ENCODE results near the gene FZD2.
A peak's percentile ranks its signal among the peaks of the same experiment; 100 is the strongest.

Gene FZD2

GRCh38 chr17:44546671-44547606 lies 10.3 kb upstream of the FZD2 start:
- Histone ChIP-seq H3K27ac (ENCODE audit: low read length) (no peak overlapping the region), H3K4me1 (ENCODE audit: control insufficient read depth, insufficient read depth, low read length) (peaks cover 15% of the 10 kb centered on the region), H3K36me3 (ENCODE audit: control insufficient read depth, insufficient read depth, low read length) (no peaks in the 10 kb centered on the region), H3K27me3 (ENCODE audit: control insufficient read depth, insufficient read depth, low read length) (peaks cover 18% of the 10 kb centered on the region), H3K9me3 (ENCODE audit: control insufficient read depth, insufficient read depth, low read length) (no peaks in the 10 kb centered on the region), H3K4me3 (ENCODE audit: low read length) (no peak overlapping the region)
- no peak for DNase-seq (ENCODE audit: low read depth, low spot score)
- no CpG with 5 or more reads among the region's 4 CpGs for whole genome bisulfite sequencing (ENCODE audit: insufficient coverage, insufficient read length)

GRCh38 chr17:44547625-44548267 lies 9.5 kb upstream of the FZD2 start:
- Histone ChIP-seq H3K4me3 (ENCODE audit: low read length) (no peak overlapping the region), H3K4me1 (ENCODE audit: control insufficient read depth, insufficient read depth, low read length) (peaks cover 11% of the 10 kb centered on the region), H3K27me3 (ENCODE audit: control insufficient read depth, insufficient read depth, low read length) (peaks cover 15% of the 10 kb centered on the region; the same call in 1 of the 2 replicates), H3K9me3 (ENCODE audit: control insufficient read depth, insufficient read depth, low read length) (no peaks in the 10 kb centered on the region), H3K27ac (ENCODE audit: low read length) (no peak overlapping the region), H3K36me3 (ENCODE audit: control insufficient read depth, insufficient read depth, low read length) (no peaks in the 10 kb centered on the region)
- no peak for DNase-seq (ENCODE audit: low read depth, low spot score)
- no CpG with 5 or more reads among the region's 4 CpGs for WGBS (ENCODE audit: insufficient coverage, insufficient read length)

GRCh38 chr17:44548376-44549230 lies 8.7 kb upstream of the FZD2 start:
- Histone ChIP-seq H3K36me3 (ENCODE audit: control insufficient read depth, insufficient read depth, low read length) (no peaks in the 10 kb centered on the region), H3K27me3 (ENCODE audit: control insufficient read depth, insufficient read depth, low read length) (peaks cover 15% of the 10 kb centered on the region; the same call in 1 of the 2 replicates), H3K4me3 (ENCODE audit: low read length) (no peak overlapping the region), H3K27ac (ENCODE audit: low read length) (no peak overlapping the region), H3K9me3 (ENCODE audit: control insufficient read depth, insufficient read depth, low read length) (no peaks in the 10 kb centered on the region), H3K4me1 (ENCODE audit: control insufficient read depth, insufficient read depth, low read length) (peaks cover 9% of the 10 kb centered on the region)
- no CpG with 5 or more reads among the region's 3 CpGs for WGBS (ENCODE audit: insufficient coverage, insufficient read length)
- DNase-seq (ENCODE audit: low read depth, low spot score) = no peak

GRCh38 chr17:44549686-44550085 lies 7.6 kb upstream of the FZD2 start:
- no peak for DNase-seq (ENCODE audit: low read depth, low spot score)
- Histone ChIP-seq H3K4me3 (ENCODE audit: low read length) (no peak overlapping the region), H3K27ac (ENCODE audit: low read length) (no peak overlapping the region), H3K4me1 (ENCODE audit: control insufficient read depth, insufficient read depth, low read length) (peaks cover 4% of the 10 kb centered on the region), H3K9me3 (ENCODE audit: control insufficient read depth, insufficient read depth, low read length) (no peaks in the 10 kb centered on the region), H3K36me3 (ENCODE audit: control insufficient read depth, insufficient read depth, low read length) (no peaks in the 10 kb centered on the region), H3K27me3 (ENCODE audit: control insufficient read depth, insufficient read depth, low read length) (peaks cover 8% of the 10 kb centered on the region; the same call in 1 of the 2 replicates)
- WGBS (ENCODE audit: insufficient coverage, insufficient read length) = no CpG with 5 or more reads among the region's 6 CpGs

- Histone ChIP-seq H3K27me3 (ENCODE audit: control insufficient read depth, insufficient read depth, low read length) (peaks cover 2% of the 10 kb centered on the region; the same call in 1 of the 2 replicates), H3K27ac (ENCODE audit: low read length) (no peak overlapping the region), H3K4me3 (ENCODE audit: low read length) (no peak overlapping the region), H3K4me1 (ENCODE audit: control insufficient read depth, insufficient read depth, low read length) (peaks cover 4% of the 10 kb centered on the region), H3K36me3 (ENCODE audit: control insufficient read depth, insufficient read depth, low read length) (no peaks in the 10 kb centered on the region), H3K9me3 (ENCODE audit: control insufficient read depth, insufficient read depth, low read length) (no peaks in the 10 kb centered on the region)
- WGBS (ENCODE audit: insufficient coverage, insufficient read length) = no CpG with 5 or more reads among the region's 9 CpGs
- DNase-seq (ENCODE audit: low read depth, low spot score) = no peak
Measured at GRCh38 chr17:44552361-44552760, 4.9 kb upstream of the FZD2 start.

- Histone ChIP-seq H3K9me3 (ENCODE audit: control insufficient read depth, insufficient read depth, low read length) (no peaks in the 10 kb centered on the region), H3K4me3 (ENCODE audit: low read length) (no peak overlapping the region), H3K4me1 (ENCODE audit: control insufficient read depth, insufficient read depth, low read length) (0 out of 2 replicates have a peak, but pooled peaks cover 2% of the 10 kb centered on the region), H3K36me3 (ENCODE audit: control insufficient read depth, insufficient read depth, low read length) (no peaks in the 10 kb centered on the region), H3K27ac (ENCODE audit: low read length) (no peak overlapping the region), H3K27me3 (ENCODE audit: control insufficient read depth, insufficient read depth, low read length) (peaks cover 18% of the 10 kb centered on the region)
- DNase-seq (ENCODE audit: low read depth, low spot score) = no peak
- WGBS (ENCODE audit: insufficient coverage, insufficient read length) = no CpG with 5 or more reads among the region's 5 CpGs
Measured at GRCh38 chr17:44555099-44555498, 2.2 kb upstream of the FZD2 start.

- WGBS (ENCODE audit: insufficient coverage, insufficient read length) = no CpG with 5 or more reads among the region's 28 CpGs
- H3K9me3 ChIP-seq (ENCODE audit: control insufficient read depth, insufficient read depth, low read length) = no peaks in the 10 kb centered on the region
- peaks cover 19% of the 10 kb centered on the region for H3K27me3 ChIP-seq (ENCODE audit: control insufficient read depth, insufficient read depth, low read length)
- H3K4me1 ChIP-seq (ENCODE audit: control insufficient read depth, insufficient read depth, low read length) = 0 out of 2 replicates have a peak, but pooled peaks cover 2% of the 10 kb centered on the region
- no peaks in the 10 kb centered on the region for H3K36me3 ChIP-seq (ENCODE audit: control insufficient read depth, insufficient read depth, low read length)
- no peak for DNase-seq (ENCODE audit: low read depth, low spot score)
- H3K4me3 ChIP-seq (ENCODE audit: low read length) = peak overlapping the region; percentile 51; the same call in 1 of the 2 replicates
- H3K27ac ChIP-seq (ENCODE audit: low read length) = peak overlapping the region; percentile 34
Measured at GRCh38 chr17:44556166-44556831, 985 bp upstream of the FZD2 start.

- H3K27me3 ChIP-seq (ENCODE audit: control insufficient read depth, insufficient read depth, low read length) = peaks cover 31% of the 10 kb centered on the region
- H3K27ac ChIP-seq (ENCODE audit: low read length) = no peak overlapping the region
- peak overlapping the region; percentile 27 for H3K4me3 ChIP-seq (ENCODE audit: low read length)
- peaks cover 6% of the 10 kb centered on the region for H3K4me1 ChIP-seq (ENCODE audit: control insufficient read depth, insufficient read depth, low read length)
- H3K36me3 ChIP-seq (ENCODE audit: control insufficient read depth, insufficient read depth, low read length) = no peaks in the 10 kb centered on the region
- WGBS (ENCODE audit: insufficient coverage, insufficient read length) = no CpG with 5 or more reads among the region's 69 CpGs
- no peaks in the 10 kb centered on the region for H3K9me3 ChIP-seq (ENCODE audit: control insufficient read depth, insufficient read depth, low read length)
- no peak for DNase-seq (ENCODE audit: low read depth, low spot score)
Measured at GRCh38 chr17:44557651-44558285, 484 bp downstream of the FZD2 start.

GRCh38 chr17:44558334-44558709 lies 1.0 kb downstream of the FZD2 start:
- no peak for DNase-seq (ENCODE audit: low read depth, low spot score)
- peaks cover 6% of the 10 kb centered on the region for H3K4me1 ChIP-seq (ENCODE audit: control insufficient read depth, insufficient read depth, low read length)
- H3K4me3 ChIP-seq (ENCODE audit: low read length) = peak overlapping the region; percentile 27; the same call in 1 of the 2 replicates
- WGBS (ENCODE audit: insufficient coverage, insufficient read length) = no CpG with 5 or more reads among the region's 31 CpGs
- no peaks in the 10 kb centered on the region for H3K9me3 ChIP-seq (ENCODE audit: control insufficient read depth, insufficient read depth, low read length)
- no peak overlapping the region for H3K27ac ChIP-seq (ENCODE audit: low read length)
- no peaks in the 10 kb centered on the region for H3K36me3 ChIP-seq (ENCODE audit: control insufficient read depth, insufficient read depth, low read length)
- peaks cover 32% of the 10 kb centered on the region for H3K27me3 ChIP-seq (ENCODE audit: control insufficient read depth, insufficient read depth, low read length)

Data from iPS DF 6.9 (cell line).